Measurements from ENCODE around the gene SH3BP2. TPM values are rescaled to one million over a fixed set of nuclear protein-coding genes. Genes with fewer than 3 reads are reported as not detected.

SH3BP2 gene
- total RNA-seq, 2 donors from 2014 or later, result 24.3 to 41.3 TPM

GRCh38 chr4:2820216-2820982, 27.5 kb downstream of the SH3BP2 start:
- Histone ChIP-seq H3K27me3 (replicated peaks; ENCODE audit: insufficient read depth) (no peaks in the 10 kb centered on the region), H3K27ac (no peak overlapping the region), H3K4me1 (replicated peaks) (peaks cover 5% of the 10 kb centered on the region), H3K4me3 (no peak overlapping the region), H3K9me3 (no peaks in the 10 kb centered on the region), H3K36me3 (no peaks in the 10 kb centered on the region)
- no peak for DNase-seq (ENCODE audit: low spot score)
- TF ChIP-seq CTCF (IDR thresholded peaks at IDR 0.05) (no peak), POLR2A (IDR thresholded peaks at IDR 0.05) (no peak), POLR2AphosphoS5 (IDR thresholded peaks at IDR 0.05) (no peak)
- intact Hi-C loops (cut with DNase I), result no loop called here
- WGBS, result 86% methylated on average over 13 of the region's 13 CpGs

DNA sequence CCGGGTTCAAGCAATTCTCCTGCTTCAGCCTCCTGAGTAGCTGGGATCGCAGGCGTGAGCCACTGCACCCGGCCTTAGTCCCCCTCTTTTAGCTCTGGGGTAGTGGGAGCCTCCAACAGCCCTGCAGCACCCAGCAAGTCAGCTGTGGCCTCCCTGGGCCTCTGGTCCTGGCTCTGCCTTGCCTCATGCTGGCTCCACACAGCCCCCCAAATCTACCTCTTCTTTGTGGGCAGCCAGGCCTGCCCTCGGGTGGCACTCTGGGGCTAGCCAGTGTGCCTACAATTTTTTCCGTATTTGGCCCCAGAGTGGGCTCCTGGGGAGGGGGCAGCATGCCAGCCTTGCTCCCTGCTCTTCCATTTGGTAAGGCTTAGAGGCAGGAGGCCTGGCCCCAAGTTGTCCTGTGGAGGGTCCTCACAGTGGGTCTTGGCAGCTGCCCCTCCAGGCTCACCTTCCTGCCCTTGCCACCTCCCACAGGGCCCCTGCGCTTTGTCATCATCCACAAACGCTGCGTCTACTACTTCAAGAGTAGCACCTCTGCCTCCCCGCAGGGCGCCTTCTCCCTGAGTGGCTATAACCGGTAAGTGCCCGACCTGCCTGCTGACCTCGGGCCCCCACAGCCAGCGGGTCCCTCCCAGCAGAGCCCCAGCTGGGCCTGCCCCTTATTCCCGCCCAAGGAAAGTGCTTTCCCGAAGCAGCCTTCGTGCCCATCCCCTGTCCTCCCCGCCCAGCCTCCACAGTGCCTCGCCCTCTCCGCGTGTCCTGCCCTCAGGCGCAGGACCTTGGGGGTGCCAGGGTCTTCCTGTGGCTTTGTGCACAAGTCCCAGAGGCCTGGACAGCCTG, 29.8 kb downstream of the SH3BP2 start:
- no peaks in the 10 kb centered on the region for H3K36me3 ChIP-seq
- H3K9me3 ChIP-seq, result no peaks in the 10 kb centered on the region
- DNase-seq (ENCODE audit: low spot score), result no peak
- H3K4me3 ChIP-seq, result no peak overlapping the region
- no peaks in the 10 kb centered on the region for H3K27me3 ChIP-seq (replicated peaks; ENCODE audit: insufficient read depth)
- 89% methylated on average over 23 of the region's 23 CpGs for WGBS
- H3K4me1 ChIP-seq (replicated peaks), result peaks cover 2% of the 10 kb centered on the region
- intact Hi-C loops (cut with DNase I), result no loop called here
- TF ChIP-seq POLR2A (IDR thresholded peaks at IDR 0.05) (no peak), POLR2AphosphoS5 (IDR thresholded peaks at IDR 0.05) (no peak), CTCF (IDR thresholded peaks at IDR 0.05) (no peak)
- no peak overlapping the region for H3K27ac ChIP-seq

GRCh38 chr4:2823301-2823670, 30.4 kb downstream of the SH3BP2 start:
- DNase-seq (ENCODE audit: low spot score), result no peak
- Histone ChIP-seq H3K27ac (no peak overlapping the region), H3K4me1 (replicated peaks) (no peaks in the 10 kb centered on the region), H3K27me3 (replicated peaks; ENCODE audit: insufficient read depth) (no peaks in the 10 kb centered on the region), H3K36me3 (no peaks in the 10 kb centered on the region), H3K4me3 (no peak overlapping the region), H3K9me3 (no peaks in the 10 kb centered on the region)
- TF ChIP-seq POLR2AphosphoS5 (IDR thresholded peaks at IDR 0.05) (no peak), CTCF (IDR thresholded peaks at IDR 0.05) (no peak), POLR2A (IDR thresholded peaks at IDR 0.05) (no peak)
- 87% methylated on average over 4 of the region's 4 CpGs for WGBS
- intact Hi-C loops (cut with DNase I), result no loop called here

DNA sequence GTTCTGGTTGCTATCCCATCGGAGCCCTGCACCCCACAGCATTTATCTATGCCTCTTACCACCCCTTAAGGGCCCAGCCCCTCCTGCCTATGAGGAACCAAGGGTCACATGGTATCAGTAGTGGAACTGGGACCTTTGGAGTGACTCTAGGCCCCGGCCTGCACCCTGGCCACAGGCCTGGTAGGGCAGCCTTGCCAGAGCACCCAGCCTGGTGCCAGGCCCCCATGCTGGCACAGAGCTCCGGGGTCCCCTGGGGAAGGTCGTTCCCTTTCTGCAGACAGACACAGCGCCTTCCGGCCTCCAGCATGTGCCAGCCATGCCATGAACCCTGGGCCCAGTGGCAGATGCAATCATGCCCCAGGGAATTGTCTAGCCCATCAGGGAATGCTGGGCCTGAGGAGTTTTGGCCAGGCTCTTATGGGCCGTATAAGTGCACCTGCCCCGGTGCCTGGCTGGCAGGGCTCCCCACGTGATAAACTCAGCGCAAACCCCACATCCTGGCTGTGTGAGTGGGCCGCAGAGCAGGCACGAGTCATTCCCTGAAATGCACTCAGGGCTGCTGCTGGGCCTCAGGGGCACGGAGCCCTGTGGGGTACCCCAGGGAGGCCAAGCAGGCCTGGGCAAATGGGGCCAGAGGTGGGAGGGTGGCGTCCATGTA, 30.9 kb downstream of the SH3BP2 start:
- 93% methylated on average over 13 of the region's 14 CpGs for WGBS

More for the DNA sequence above, 30.9 kb downstream of the SH3BP2 start:
- H3K27me3 ChIP-seq (replicated peaks; ENCODE audit: insufficient read depth), result no peaks in the 10 kb centered on the region
- H3K36me3 ChIP-seq, result no peaks in the 10 kb centered on the region
- no peak for DNase-seq (ENCODE audit: low spot score)
- H3K27ac ChIP-seq, result no peak overlapping the region
- no peaks in the 10 kb centered on the region for H3K9me3 ChIP-seq
- H3K4me1 ChIP-seq (replicated peaks), result no peaks in the 10 kb centered on the region
- intact Hi-C loops (cut with DNase I), result no loop called here
- no peak overlapping the region for H3K4me3 ChIP-seq
- no peak for TF ChIP-seq CTCF (IDR thresholded peaks at IDR 0.05)

Data from prostate gland (tissue), 2 donors.